ENCODE measurements around the gene TEX36.
"Not testable (repeated sequence)": the region's sequence is repeated elsewhere in the genome, so short reads cannot be mapped to it uniquely, and the experiment has no call there.

The TEX36 gene

GRCh38 chr10:125626671-125627070 is 56.3 kb downstream of the TEX36 start:
- Histone ChIP-seq H3K9me3 (no peaks in the 10 kb centered on the region), H3K4me1 (no peaks in the 10 kb centered on the region), H3K4me3 (ENCODE audit: low read depth, low read length) (no peak overlapping the region), H3K27me3 (no peaks in the 10 kb centered on the region), H3K36me3 (no peaks in the 10 kb centered on the region)
- TF ChIP-seq, protein P1, sequence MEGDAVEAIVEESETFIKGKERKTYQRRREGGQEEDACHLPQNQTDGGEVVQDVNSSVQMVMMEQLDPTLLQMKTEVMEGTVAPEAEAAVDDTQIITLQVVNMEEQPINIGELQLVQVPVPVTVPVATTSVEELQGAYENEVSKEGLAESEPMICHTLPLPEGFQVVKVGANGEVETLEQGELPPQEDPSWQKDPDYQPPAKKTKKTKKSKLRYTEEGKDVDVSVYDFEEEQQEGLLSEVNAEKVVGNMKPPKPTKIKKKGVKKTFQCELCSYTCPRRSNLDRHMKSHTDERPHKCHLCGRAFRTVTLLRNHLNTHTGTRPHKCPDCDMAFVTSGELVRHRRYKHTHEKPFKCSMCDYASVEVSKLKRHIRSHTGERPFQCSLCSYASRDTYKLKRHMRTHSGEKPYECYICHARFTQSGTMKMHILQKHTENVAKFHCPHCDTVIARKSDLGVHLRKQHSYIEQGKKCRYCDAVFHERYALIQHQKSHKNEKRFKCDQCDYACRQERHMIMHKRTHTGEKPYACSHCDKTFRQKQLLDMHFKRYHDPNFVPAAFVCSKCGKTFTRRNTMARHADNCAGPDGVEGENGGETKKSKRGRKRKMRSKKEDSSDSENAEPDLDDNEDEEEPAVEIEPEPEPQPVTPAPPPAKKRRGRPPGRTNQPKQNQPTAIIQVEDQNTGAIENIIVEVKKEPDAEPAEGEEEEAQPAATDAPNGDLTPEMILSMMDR (IDR thresholded peaks at IDR 0.05; ENCODE audit: low read depth, low read length) = no peak
- DNase-seq = no peak

DNA sequence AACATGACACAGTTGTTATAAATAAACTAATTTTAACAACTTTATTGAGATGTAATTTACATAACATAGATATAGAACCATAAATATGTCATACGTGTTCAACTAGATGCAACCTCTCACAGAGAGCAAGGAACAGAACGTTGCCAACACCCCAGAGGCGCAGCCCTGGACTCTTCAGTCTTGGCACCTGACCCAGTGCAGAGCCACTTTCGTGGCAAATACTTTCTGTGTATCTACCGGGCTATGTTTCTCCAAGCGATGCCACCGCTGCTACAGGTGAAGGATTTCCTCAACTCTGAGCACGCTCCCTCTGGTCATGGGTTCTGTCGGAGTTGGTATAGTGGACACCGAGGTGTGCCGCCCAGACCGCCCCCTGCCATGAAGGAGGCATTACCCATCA is 57.4 kb downstream of the TEX36 start:
- H3K4me1 ChIP-seq = no peaks in the 10 kb centered on the region
- H3K4me3 ChIP-seq (ENCODE audit: low read depth, low read length) = no peak overlapping the region
- H3K36me3 ChIP-seq = no peaks in the 10 kb centered on the region
- TF ChIP-seq, protein P1 (IDR thresholded peaks at IDR 0.05; ENCODE audit: low read depth, low read length) = no peak
- no peaks in the 10 kb centered on the region for H3K9me3 ChIP-seq
- DNase-seq = no peak
- no peaks in the 10 kb centered on the region for H3K27me3 ChIP-seq

DNA sequence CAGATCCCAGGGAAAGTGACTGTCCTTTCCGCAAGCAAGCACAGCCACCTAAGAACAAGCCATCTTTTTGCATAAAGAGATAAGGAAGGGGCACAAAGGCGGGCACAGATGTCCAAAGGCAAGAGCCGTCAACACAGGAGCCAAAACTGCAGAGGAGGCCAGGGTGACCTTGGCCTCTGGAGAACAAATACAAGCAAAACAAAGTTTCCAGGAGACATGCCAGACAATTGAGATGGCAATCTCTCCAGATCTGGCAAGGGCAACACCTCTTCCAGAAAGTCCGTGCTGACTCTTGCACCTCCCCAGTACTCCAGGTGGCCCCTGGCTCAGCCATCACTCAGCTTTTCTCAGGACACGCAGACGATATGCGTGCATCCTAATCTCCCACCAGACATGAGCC is 58.2 kb downstream of the TEX36 start:
- TF ChIP-seq, protein P1 (IDR thresholded peaks at IDR 0.05; ENCODE audit: low read depth, low read length) = no peak
- Histone ChIP-seq H3K27me3 (no peaks in the 10 kb centered on the region), H3K4me1 (no peaks in the 10 kb centered on the region), H3K36me3 (no peaks in the 10 kb centered on the region), H3K9me3 (no peaks in the 10 kb centered on the region), H3K4me3 (ENCODE audit: low read depth, low read length) (no peak overlapping the region)
- no peak for DNase-seq

- no peaks in the 10 kb centered on the region for H3K27me3 ChIP-seq
Measured at GRCh38 chr10:125621052-125621451, 61.9 kb downstream of the TEX36 start.

DNA sequence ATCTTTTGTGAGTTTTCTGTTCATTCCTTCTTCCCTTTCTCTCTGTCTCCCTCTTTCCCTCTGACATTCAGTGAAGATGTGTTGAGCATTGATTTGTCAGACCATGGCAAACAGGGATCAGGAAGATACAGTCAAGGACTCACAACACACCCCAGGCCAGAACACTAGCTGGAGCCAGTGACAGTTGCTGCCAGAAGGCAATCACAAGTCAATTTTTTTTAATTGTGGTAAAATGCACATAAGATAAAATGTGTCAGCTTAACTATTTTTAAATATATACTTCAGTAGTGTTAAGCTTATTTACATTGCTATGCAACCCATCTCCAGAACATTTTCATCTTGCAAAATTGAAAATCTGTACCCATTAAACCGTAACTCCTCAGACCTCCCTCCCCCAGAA is 62.6 kb downstream of the TEX36 start:
- DNase-seq = no peak
- no peaks in the 10 kb centered on the region for H3K9me3 ChIP-seq
- no peaks in the 10 kb centered on the region for H3K36me3 ChIP-seq
- TF ChIP-seq, protein P1 (IDR thresholded peaks at IDR 0.05; ENCODE audit: low read depth, low read length) = no peak
- no peaks in the 10 kb centered on the region for H3K27me3 ChIP-seq
- H3K4me3 ChIP-seq (ENCODE audit: low read depth, low read length) = no peak overlapping the region
- no peaks in the 10 kb centered on the region for H3K4me1 ChIP-seq

More at GRCh38 chr10:125621052-125621451, 61.9 kb downstream of the TEX36 start:
- H3K4me3 ChIP-seq (ENCODE audit: low read depth, low read length) = no peak overlapping the region
- H3K4me1 ChIP-seq = no peaks in the 10 kb centered on the region
- no peak for DNase-seq
- no peaks in the 10 kb centered on the region for H3K36me3 ChIP-seq
- TF ChIP-seq, protein P1 (IDR thresholded peaks at IDR 0.05; ENCODE audit: low read depth, low read length) = no peak
- H3K9me3 ChIP-seq = no peaks in the 10 kb centered on the region

- H3K36me3 ChIP-seq, H3K27me3 ChIP-seq: not testable (repeated sequence)
Measured at GRCh38 chr10:125613062-125613461, 69.9 kb downstream of the TEX36 start.

DNA sequence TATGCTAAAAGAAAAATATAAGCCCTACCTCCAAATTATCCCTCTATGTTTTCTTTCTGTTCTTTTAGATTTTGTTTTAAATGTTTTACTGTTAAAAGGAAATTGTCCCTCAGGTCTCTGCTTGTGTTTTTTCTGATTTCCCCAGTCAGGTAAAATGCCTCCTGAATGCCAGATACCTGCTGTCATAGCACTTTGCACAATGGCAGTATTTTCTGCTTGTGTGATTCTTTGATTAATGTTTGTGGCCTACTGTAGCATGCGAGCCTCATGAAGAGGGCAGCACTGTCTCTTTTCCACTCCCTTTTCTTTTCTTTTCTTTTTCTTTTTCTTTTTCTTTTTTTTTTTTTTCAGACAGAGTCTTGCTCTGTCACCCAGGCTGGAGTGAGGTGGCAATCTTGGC is 71.2 kb downstream of the TEX36 start:
- no peak overlapping the region for H3K4me3 ChIP-seq (ENCODE audit: low read depth, low read length)
- peaks cover 2% of the 10 kb centered on the region; the same call in 1 of the 2 replicates for H3K27me3 ChIP-seq
- no peaks in the 10 kb centered on the region for H3K4me1 ChIP-seq
- TF ChIP-seq, protein P1 (IDR thresholded peaks at IDR 0.05; ENCODE audit: low read depth, low read length) = no peak
- H3K9me3 ChIP-seq = no peaks in the 10 kb centered on the region
- no peaks in the 10 kb centered on the region for H3K36me3 ChIP-seq
- DNase-seq = no peak

More at GRCh38 chr10:125613062-125613461, 69.9 kb downstream of the TEX36 start:
- H3K9me3 ChIP-seq; H3K4me1 ChIP-seq; H3K4me3 ChIP-seq (ENCODE audit: low read depth, low read length); DNase-seq: not testable (repeated sequence)
